LNCAP (cell line): ENCODE data around the gene DPEP3.

Experiments
- CTCF ChIP-seq: fragments of 450-650 bp; IDR thresholded peaks from 2 replicates; pipeline ENCODE4 v1.5.1; 2017; ENCODE audit warnings: mild to moderate bottlenecking

Gene DPEP3

GRCh38 chr16:67988675-67989074 is 8.4 kb upstream of the DPEP3 start:
- no peak for TF ChIP-seq CTCF

GRCh38 chr16:67987460-67988160 is 7.3 kb upstream of the DPEP3 start:
- no peak for TF ChIP-seq CTCF

GRCh38 chr16:67986949-67987348 is 6.7 kb upstream of the DPEP3 start:
- no peak for TF ChIP-seq CTCF

GRCh38 chr16:67982011-67982696 is 1.9 kb upstream of the DPEP3 start:
- TF ChIP-seq CTCF = no peak

GRCh38 chr16:67977469-67978227 is 2.7 kb downstream of the DPEP3 start:
- no peak for TF ChIP-seq CTCF

GRCh38 chr16:67977005-67977404 is 3.3 kb downstream of the DPEP3 start:
- no peak for TF ChIP-seq CTCF

GRCh38 chr16:67976205-67976604 is 4.1 kb downstream of the DPEP3 start:
- no peak for TF ChIP-seq CTCF
